NCI-H69 (cell line): Measurements from ENCODE around the gene PLCB1.

Experiments used
- DNase-seq: peaks from one replicate; lab custom pipeline; 2025; lab: John Stamatoyannopoulos, UW

The PLCB1 gene

GRCh38 chr20:8880085-8880853 is 748.2 kb downstream of the PLCB1 start:
- DNase-seq: no peak

- no peak for DNase-seq
Observed at GRCh38 chr20:8891039-8891438, 759.0 kb downstream of the PLCB1 start.

- no peak for DNase-seq
Observed at GRCh38 chr20:8895472-8895871, 763.4 kb downstream of the PLCB1 start.

GRCh38 chr20:8898823-8899222 is 766.8 kb downstream of the PLCB1 start:
- no peak for DNase-seq

- no peak for DNase-seq
Observed at GRCh38 chr20:8901237-8902025, 769.4 kb downstream of the PLCB1 start.

GRCh38 chr20:8903655-8904605 is 771.9 kb downstream of the PLCB1 start:
- DNase-seq: peak; percentile 90

GRCh38 chr20:8909596-8909995 is 777.5 kb downstream of the PLCB1 start:
- DNase-seq: no peak

GRCh38 chr20:8912096-8912495 is 780.0 kb downstream of the PLCB1 start:
- no peak for DNase-seq

GRCh38 chr20:8912731-8913130 is 780.7 kb downstream of the PLCB1 start:
- DNase-seq: peak; percentile 60

- peak; percentile 14 for DNase-seq
Observed at GRCh38 chr20:8913456-8913855, 781.4 kb downstream of the PLCB1 start.

GRCh38 chr20:8914421-8914820 is 782.4 kb downstream of the PLCB1 start:
- no peak for DNase-seq

- no peak for DNase-seq
Observed at GRCh38 chr20:8917084-8917483, 785.0 kb downstream of the PLCB1 start.

- peak; percentile 58 for DNase-seq
Observed at GRCh38 chr20:8918145-8918544, 786.1 kb downstream of the PLCB1 start.

- no peak for DNase-seq
Observed at GRCh38 chr20:8924539-8924938, 792.5 kb downstream of the PLCB1 start.

- DNase-seq: no peak
Observed at GRCh38 chr20:8930726-8931125, 798.7 kb downstream of the PLCB1 start.

GRCh38 chr20:8932192-8933165 is 800.4 kb downstream of the PLCB1 start:
- no peak for DNase-seq

- DNase-seq: peak; percentile 75
Observed at GRCh38 chr20:8933381-8933807, 801.3 kb downstream of the PLCB1 start.

- DNase-seq: no peak
Observed at GRCh38 chr20:8934362-8934761, 802.3 kb downstream of the PLCB1 start.
